Measurements from ENCODE around the gene TPCN2. TPM values are rescaled to one million over a fixed set of nuclear protein-coding genes. Genes with fewer than 3 reads are reported as not detected.

The TPCN2 gene
- total RNA-seq, 4 donors from 2014 or later = 18.7 to 34.5 (median 24.7) TPM

- H3K9me3 ChIP-seq = no peaks in the 10 kb centered on the region
- peaks cover 12 to 40% (median 35%) of the 10 kb centered on the region in 4 donors for H3K4me1 ChIP-seq
- peaks cover 32 to 86% (median 70%) of the 10 kb centered on the region in 4 donors for H3K36me3 ChIP-seq
- no peak overlapping the region for H3K4me3 ChIP-seq
- WGBS = 83% methylated on average over 6 of the region's 15 CpGs
- no peak for DNase-seq (ENCODE audit: extremely low spot score)
- H3K27ac ChIP-seq (replicated peaks in 1 of 4) = peak overlapping the region; percentile 49 to 70 (median 62)
- H3K27me3 ChIP-seq = no peaks in the 10 kb centered on the region
- TF ChIP-seq CTCF (IDR thresholded peaks at IDR 0.05) (no peak), POLR2AphosphoS5 (IDR thresholded peaks at IDR 0.05) (no peak), EP300 (IDR thresholded peaks at IDR 0.05) (no peak), POLR2A (IDR thresholded peaks at IDR 0.05; ENCODE audit: low read depth) (no peak)
- intact Hi-C loops (cut with DNase I) = no loop called here
Observed at GRCh38 chr11:69078508-69078907, 29.8 kb downstream of the TPCN2 start.

- TF ChIP-seq CTCF (IDR thresholded peaks at IDR 0.05) = no peak
- 88% methylated on average over 12 of the region's 20 CpGs for WGBS
- peaks cover 32 to 86% (median 71%) of the 10 kb centered on the region in 4 donors for H3K36me3 ChIP-seq
Observed at GRCh38 chr11:69078930-69079605, 30.3 kb downstream of the TPCN2 start.

GRCh38 chr11:69079661-69080256 is 31.0 kb downstream of the TPCN2 start:
- Histone ChIP-seq H3K4me1 (peaks cover 10 to 27% (median 24%) of the 10 kb centered on the region in 4 donors), H3K27ac (replicated peaks in 1 of 4) (peak overlapping the region; percentile 49 to 70 (median 62)), H3K36me3 (peaks cover 38 to 88% (median 73%) of the 10 kb centered on the region in 4 donors), H3K4me3 (no peak overlapping the region), H3K9me3 (no peaks in the 10 kb centered on the region), H3K27me3 (no peaks in the 10 kb centered on the region)
- TF ChIP-seq POLR2A (IDR thresholded peaks at IDR 0.05; ENCODE audit: low read depth) (no peak), EP300 (IDR thresholded peaks at IDR 0.05) (no peak), POLR2AphosphoS5 (IDR thresholded peaks at IDR 0.05) (no peak)
- intact Hi-C loops (cut with DNase I) = no loop called here
- WGBS = 88% methylated on average over 12 of the region's 17 CpGs
- DNase-seq (ENCODE audit: extremely low spot score) = no peak

More at GRCh38 chr11:69078930-69079605, 30.3 kb downstream of the TPCN2 start:
- intact Hi-C loops (cut with DNase I) = no loop called here
- H3K27ac ChIP-seq (replicated peaks in 1 of 4) = peak overlapping the region; percentile 49 to 70 (median 62)
- no peaks in the 10 kb centered on the region for H3K27me3 ChIP-seq
- peaks cover 12 to 34% (median 29%) of the 10 kb centered on the region in 4 donors for H3K4me1 ChIP-seq
- no peak overlapping the region for H3K4me3 ChIP-seq
- DNase-seq (ENCODE audit: extremely low spot score) = no peak
- H3K9me3 ChIP-seq = no peaks in the 10 kb centered on the region

- DNase-seq (ENCODE audit: extremely low spot score) = no peak
- H3K4me3 ChIP-seq = no peak overlapping the region
- H3K9me3 ChIP-seq = no peaks in the 10 kb centered on the region
- no peak for TF ChIP-seq POLR2A (IDR thresholded peaks at IDR 0.05; ENCODE audit: low read depth)
- no peak for TF ChIP-seq CTCF (IDR thresholded peaks at IDR 0.05)
- TF ChIP-seq EP300 (IDR thresholded peaks at IDR 0.05) = no peak
- no peak for TF ChIP-seq POLR2AphosphoS5 (IDR thresholded peaks at IDR 0.05)
- peak overlapping the region; percentile 49 to 70 (median 62) for H3K27ac ChIP-seq (replicated peaks in 1 of 4)
- H3K27me3 ChIP-seq = no peaks in the 10 kb centered on the region
- H3K36me3 ChIP-seq = peaks cover 42 to 93% (median 80%) of the 10 kb centered on the region in 4 donors
- H3K4me1 ChIP-seq = peaks cover 5 to 25% (median 24%) of the 10 kb centered on the region in 4 donors
- WGBS = 85% methylated on average over 14 of the region's 17 CpGs
- intact Hi-C loops (cut with DNase I) = no loop called here
Observed at GRCh38 chr11:69080257-69080995, 31.7 kb downstream of the TPCN2 start.

GRCh38 chr11:69081180-69081579 is 32.4 kb downstream of the TPCN2 start:
- no peaks in the 10 kb centered on the region for H3K27me3 ChIP-seq
- TF ChIP-seq POLR2A (IDR thresholded peaks at IDR 0.05; ENCODE audit: low read depth) = no peak
- no peak for TF ChIP-seq CTCF (IDR thresholded peaks at IDR 0.05)
- no peak for TF ChIP-seq EP300 (IDR thresholded peaks at IDR 0.05)
- no peak for TF ChIP-seq POLR2AphosphoS5 (IDR thresholded peaks at IDR 0.05)
- no peak overlapping the region for H3K4me3 ChIP-seq
- H3K36me3 ChIP-seq = peaks cover 42 to 90% (median 84%) of the 10 kb centered on the region in 4 donors
- 90% methylated on average over 17 of the region's 23 CpGs for WGBS
- DNase-seq (ENCODE audit: extremely low spot score) = no peak
- H3K27ac ChIP-seq (replicated peaks in 1 of 4) = peak overlapping the region in 3 of 4 donors; percentile 44 to 70 (median 56)
- intact Hi-C loops (cut with DNase I) = no loop called here
- peaks cover 4 to 26% (median 24%) of the 10 kb centered on the region in 4 donors for H3K4me1 ChIP-seq
- no peaks in the 10 kb centered on the region for H3K9me3 ChIP-seq

Measured in esophagus muscularis mucosa (tissue), 4 donors.